ENCODE measurements around the gene KDM5A.
"Not testable (repeated sequence)": the region's sequence is repeated elsewhere in the genome, so short reads cannot be mapped to it uniquely, and the experiment has no call there.

KDM5A gene

GRCh38 chr12:238736-239398, 150.3 kb downstream of the KDM5A start:
- DNase-seq (ENCODE audit: low read depth in 2 of 2): no peak

- no peak for DNase-seq (ENCODE audit: low read depth in 2 of 2)
These were observed 151.0 kb downstream of the KDM5A start for GRCh38 chr12:238116-238515.

- no peak for DNase-seq (ENCODE audit: low read depth in 2 of 2)
These were observed 151.9 kb downstream of the KDM5A start for GRCh38 chr12:237026-237815.

- DNase-seq (ENCODE audit: low read depth in 2 of 2): no peak
These were observed 152.7 kb downstream of the KDM5A start for GRCh38 chr12:236445-236844.

GRCh38 chr12:235967-236366, 153.2 kb downstream of the KDM5A start:
- not testable (repeated sequence) for DNase-seq (ENCODE audit: low read depth in 2 of 2)

GRCh38 chr12:234891-235415, 154.2 kb downstream of the KDM5A start:
- no peak for DNase-seq (ENCODE audit: low read depth in 2 of 2)

- DNase-seq (ENCODE audit: low read depth in 2 of 2): no peak
These were observed 155.1 kb downstream of the KDM5A start for GRCh38 chr12:234019-234418.

GRCh38 chr12:233615-233968, 155.5 kb downstream of the KDM5A start:
- no peak for DNase-seq (ENCODE audit: low read depth in 2 of 2)

- no peak for DNase-seq (ENCODE audit: low read depth in 2 of 2)
These were observed 156.1 kb downstream of the KDM5A start for GRCh38 chr12:232731-233614.

GRCh38 chr12:230925-231671, 158.0 kb downstream of the KDM5A start:
- no peak for DNase-seq (ENCODE audit: low read depth in 2 of 2)
